Measurements from ENCODE around the gene ARID4A.

- TF ChIP-seq CTCF (IDR thresholded peaks at IDR 0.05) (no peak), POLR2A (IDR thresholded peaks at IDR 0.05) (no peak)
Measured at GRCh38 chr14:58265401-58265800, 33.0 kb upstream of the ARID4A start.
